Measurements from ENCODE around the gene ZFHX3.
A peak's percentile ranks its signal among the peaks of the same experiment; 100 is the strongest.

The ZFHX3 gene

DNA sequence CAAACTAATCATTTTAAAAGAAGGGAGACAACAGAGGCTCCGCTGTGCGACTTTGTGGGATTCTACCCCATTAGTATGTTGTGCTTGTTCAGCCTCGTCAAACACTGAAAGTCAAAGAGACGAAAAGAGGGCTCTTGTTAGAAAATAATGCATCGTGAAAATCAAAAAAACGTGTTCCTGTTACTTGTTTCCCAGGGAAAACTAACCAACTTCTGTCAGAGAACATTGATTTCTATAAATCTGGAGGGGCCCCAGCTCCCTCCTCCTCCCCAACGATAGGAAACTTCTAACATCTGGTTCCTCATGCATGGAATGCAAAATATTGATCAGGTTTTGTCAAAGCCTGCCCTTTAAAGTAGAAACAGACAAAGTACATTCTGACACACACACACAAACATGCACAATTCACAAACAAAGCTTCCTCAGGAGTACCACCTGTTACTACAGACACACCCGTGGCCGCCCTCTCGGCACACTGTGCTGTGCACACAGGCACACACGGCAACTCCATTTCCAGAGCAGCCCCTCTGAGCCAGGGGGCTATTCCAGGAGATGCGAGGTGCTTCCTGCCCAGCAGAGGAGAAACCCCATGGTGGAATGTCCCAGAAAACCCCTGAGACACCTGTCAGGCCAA, 151.3 kb downstream of the ZFHX3 start:
- no peak for DNase-seq

DNA sequence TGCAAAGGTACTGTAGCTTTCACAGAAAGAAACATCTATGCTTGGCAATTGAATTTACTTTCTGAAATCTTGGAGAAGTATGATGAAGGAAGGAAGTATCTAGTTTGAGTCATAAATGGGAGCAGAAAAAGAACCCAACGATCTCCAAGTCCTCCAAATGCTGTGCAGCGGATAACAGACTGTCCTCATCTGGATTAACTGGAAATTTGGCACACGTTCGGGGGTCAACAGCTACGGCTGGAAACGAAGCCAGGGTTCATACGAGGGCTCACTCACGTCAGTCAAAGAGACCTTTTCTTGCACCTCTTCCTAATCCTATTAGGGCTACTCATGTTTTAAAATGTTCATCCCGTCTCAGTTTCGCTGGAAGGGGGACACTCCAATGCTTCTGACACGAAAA, 152.0 kb downstream of the ZFHX3 start:
- DNase-seq = no peak

DNA sequence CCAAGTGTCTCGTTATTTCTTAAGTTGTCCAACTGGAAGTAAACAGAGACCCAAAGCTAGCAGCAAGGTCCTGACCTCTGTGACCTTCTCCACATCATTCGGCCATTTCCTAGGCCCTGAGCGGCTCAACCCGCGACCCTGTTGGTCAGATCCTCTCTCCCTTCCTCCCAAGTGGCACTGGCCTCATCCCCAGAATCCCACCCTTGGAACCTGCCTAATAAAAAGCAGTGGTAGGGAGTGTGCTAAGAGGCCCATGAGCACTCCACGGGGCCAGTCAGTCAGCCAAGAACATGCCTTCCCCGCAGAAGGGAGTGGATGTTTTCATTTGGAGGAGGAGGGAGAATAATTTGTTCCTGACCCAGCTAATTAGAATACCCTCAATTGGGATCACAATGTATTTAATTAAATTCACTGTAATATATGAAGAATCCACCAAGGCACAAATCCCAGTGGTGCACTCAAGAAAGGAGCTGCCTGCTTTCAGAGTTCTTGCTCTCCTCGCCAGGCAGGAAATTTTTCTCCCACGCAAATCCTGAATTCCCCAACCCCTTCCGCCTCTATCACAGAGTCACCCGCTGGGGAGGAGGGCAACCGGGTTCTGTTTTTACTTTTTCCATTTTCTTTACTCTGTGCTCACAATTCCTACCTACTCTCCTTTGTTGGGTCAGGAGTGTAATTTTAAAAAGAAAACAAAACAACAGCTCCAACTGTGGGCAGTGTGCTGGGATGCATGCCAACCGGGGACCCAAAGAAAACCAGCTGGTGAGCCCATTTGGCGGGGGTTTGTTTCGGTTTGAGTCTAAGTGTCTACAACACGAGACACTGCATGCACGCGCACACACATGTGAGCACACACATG, 153.4 kb downstream of the ZFHX3 start:
- DNase-seq = no peak

DNA sequence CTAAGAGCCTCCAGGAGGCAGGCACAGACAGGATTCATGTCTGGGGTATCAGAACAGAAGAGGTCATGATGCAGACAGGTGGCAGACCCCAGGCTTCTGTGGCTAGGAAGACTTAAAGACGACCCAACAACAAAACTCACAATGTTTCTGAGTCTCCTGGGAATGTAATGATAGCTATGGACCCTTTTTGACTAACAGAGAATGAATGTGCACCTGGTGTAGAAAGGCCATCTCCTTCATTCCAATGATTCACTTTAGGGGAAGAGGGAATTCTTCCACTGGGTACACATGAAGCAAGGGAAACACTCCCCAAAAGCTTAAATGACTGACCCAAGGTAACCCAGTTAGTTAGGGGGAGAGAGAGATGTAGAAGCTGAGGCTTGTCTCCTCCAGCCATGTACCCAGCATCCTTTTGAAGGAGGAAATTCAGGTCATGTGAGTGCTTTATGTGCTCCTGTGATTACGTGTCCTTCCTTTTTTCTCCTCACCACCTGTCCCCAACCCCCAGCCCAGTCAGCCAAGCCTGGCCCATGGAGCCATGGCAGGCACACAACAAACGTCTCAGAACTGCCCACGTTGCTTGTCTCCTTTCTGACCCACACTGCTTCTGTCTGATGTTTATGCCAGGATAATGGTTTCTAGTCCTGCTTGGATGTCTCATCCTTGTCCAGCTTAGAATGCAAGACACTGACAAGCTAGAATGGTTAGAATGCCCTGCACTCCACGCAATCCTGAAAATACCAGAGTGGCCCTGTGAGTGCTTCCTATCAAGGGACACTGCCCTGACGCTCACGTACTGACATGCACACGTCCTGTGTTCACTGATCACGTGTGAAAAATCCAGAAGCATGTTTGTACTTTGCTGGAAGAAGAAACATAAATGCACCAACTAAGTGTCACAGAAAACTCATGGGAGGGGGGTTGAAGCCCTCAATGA, 156.4 kb downstream of the ZFHX3 start:
- DNase-seq = no peak

DNA sequence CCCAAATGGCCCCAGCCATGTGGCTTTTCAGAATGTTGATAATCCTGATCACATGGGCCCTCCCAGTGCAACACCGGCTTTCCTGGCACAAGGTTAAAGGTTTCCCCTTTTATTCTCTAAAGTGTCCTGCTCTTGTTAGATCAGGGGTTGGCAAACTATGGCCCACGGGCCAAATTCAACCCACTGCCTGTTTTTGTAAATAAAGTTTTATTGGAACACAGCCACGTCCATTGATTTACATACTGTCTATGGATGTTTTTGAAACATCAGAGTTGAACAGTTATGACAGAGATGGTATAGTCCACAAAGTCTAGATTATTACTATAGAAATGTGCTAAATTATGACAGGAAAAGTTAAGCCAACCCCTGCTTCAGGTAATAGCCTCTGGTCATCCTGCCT, 157.3 kb downstream of the ZFHX3 start:
- no peak for DNase-seq

DNA sequence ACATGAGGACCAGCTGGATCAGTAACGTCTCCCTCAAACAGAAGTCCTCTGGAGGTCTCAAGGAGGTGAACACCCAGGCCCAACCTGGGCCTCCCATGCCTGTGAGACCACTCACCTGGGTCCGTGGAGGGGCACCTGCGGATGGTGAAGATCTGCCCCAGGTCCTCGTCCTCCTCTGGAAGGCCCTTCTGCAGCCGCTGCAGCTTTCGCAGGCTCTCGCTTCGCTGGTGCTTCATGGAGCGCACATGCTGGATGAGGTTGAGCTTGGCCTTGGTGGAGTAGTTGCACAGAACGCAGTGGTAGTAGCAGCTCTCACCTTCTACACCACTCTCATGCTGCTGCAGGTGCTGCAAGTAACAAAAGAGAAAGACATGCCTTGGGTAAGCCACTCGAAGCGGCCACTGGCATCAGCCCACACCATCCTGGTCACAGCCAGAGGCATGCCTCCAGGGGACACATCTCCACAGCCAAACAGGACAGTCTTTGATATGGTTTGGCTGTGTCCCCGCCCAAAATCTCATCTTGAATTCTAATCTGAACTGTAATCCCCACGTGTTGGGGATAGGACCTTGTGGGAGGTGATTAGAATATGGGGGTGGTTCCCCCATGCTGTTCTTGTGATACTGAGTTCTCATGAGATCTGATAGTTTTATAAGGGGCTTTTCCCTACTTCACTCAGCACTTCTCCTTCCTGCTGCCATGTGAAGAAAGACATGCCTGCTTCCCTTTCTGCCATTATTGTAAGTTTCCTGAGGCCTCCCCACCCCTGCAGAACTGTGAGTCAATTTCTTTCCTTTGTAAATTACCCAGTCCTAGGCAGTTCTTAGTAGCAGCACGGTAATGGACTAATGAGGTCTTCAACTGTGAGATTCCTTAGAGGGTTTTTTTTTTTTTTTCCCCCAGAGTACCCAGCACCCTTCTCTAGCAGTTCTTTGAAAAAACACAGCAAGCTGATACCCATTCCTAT, 158.0 kb downstream of the ZFHX3 start:
- DNase-seq = no peak

DNA sequence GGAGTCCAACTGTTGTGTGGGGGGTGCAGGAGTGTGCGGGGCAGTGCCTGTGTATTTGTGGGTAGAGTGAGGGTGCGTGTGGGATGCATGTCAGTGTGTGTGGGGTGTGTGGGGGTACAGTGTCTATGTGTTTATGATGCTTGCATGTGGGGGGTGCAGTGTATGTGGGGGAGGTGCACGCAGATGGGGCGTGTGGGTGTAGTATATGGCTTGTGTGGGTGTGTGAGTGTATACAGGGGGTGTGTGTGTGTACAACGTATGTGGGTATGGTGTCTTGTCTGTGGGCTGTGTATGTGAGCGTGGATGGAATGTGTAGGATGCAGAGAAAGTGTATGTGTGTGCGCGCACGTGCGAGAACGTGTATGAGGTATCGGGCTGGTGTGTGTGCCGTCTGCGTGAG, 160.4 kb downstream of the ZFHX3 start:
- no peak for DNase-seq

DNA sequence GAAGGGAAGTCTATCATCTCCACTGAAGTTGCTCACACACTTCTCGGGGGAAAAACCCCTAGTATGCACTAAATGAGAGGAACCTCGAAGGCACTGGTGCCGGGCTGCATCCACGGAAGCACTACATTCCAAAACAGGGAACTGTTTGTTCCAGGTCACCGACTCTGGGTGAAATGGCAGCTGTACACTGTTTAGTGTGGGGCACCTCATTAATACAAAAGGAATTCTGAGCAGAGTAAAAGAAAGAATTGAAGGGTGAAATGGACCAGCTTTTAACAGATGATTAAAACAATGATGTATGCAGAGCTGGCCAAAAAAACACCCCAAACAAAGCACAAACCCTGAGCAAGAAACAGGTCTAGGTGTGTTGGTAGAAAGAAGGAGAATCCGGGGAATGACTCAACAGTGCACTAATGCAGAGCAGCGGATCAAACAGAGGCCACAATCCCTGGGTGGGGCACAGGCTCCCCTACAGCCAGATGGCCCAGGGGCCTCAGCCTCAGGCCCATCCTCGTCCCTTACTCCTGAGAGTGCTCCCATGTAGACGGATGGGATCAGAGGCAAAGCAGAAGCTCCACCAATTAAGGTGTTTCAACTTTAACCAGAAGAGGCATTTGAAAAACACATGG, 161.5 kb downstream of the ZFHX3 start:
- DNase-seq = no peak

DNA sequence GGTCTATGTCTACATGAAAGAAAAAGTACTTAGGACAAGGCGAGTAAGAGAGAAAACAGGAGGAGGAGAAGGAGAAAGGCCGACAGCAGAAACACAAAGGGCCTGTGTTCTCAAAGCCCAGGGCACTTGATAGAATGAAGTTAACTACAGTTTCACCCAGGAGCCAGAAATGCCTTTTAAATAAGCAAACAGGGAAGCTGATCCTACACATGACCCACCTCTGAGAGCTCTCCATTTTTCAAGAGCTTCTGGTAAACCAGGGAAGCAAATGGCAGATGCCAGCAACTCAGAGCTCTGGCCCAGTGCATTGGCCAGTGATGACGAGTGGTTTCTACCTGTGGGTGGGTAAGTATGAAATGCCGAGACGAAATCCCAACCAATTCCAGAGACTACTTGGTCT, 163.4 kb downstream of the ZFHX3 start:
- DNase-seq = no peak

DNA sequence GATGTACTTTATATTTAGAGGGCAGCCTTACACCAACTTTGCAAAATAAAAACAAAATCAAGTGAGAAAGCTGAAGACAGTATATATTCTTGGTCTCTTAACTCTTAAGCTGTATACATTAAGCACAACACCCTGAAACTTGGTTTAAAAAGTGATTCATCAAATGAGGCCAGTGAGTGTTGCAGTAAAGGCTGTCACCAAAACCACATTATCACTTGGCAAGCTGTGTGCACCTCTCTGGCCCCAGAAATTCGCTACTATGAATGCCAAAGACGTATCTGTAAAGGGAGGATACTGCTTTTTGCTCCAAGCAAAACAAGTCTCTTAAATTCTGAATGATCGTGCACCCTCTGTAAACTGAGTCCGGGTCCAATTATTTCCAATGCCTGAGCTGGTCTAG, 163.9 kb downstream of the ZFHX3 start:
- DNase-seq = no peak

DNA sequence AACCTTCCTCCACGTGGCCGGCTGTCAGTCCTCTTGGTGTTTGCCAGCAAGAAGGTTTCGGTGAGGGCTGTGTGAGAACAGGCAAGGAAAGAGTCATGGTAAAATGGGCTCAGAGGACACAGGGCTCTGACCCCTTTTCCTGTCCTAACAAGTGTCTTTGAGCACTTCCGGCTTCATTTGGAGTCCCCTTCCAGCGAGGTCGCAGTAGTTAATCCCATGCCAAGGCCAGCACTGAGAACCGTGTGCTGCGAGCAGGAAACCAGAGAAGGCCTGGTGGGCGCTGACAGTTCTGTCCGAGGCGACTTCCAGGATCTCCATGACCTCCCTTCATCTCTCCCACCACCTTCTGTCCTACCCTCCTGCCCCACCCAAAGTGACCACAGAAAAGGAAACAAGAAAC, 168.1 kb downstream of the ZFHX3 start:
- DNase-seq = no peak

DNA sequence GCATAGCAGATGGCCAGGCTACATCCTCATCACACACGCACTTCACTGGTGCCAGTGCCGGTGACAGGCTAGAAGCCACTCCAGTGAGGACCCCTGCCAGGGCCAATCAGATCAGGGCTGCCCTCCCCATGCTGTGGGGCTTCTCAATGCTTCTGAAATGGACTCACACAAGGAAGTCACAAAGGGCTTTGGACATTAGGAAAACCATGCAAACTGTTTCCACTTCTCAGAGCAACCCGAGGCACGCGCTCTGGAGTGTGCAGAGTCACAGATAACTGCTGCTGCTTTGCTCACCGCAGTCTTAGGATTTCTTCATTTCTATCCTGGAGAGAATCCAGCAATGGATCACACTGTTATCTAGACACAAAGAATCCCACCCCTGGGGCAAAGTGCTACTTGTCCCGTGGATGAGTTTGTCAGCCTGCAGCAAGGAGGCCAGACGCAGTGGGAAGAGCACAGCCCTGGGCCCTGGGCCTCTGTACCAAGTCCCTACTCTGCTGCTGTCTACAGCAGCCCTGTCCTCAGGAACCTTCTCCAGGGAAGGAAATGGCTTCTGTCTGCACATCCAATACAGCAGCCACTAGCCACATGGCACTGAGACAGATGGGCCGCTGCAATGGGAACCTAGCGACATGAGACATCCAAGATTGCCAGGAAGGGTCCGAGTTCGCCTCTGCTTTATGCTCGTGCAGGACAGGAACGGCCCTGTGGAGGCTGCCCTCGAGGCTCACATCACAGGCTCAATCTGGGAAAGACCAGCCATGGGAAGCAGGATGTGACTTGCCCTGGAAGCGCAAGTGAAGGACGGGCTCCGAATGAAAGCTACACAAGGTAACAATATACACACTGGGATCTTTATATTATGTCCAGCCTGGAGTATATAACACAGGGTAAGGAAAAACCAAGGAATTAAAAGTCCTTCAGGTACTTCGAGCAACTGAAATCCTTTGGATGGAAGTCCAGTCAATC, 169.3 kb downstream of the ZFHX3 start:
- DNase-seq = no peak

DNA sequence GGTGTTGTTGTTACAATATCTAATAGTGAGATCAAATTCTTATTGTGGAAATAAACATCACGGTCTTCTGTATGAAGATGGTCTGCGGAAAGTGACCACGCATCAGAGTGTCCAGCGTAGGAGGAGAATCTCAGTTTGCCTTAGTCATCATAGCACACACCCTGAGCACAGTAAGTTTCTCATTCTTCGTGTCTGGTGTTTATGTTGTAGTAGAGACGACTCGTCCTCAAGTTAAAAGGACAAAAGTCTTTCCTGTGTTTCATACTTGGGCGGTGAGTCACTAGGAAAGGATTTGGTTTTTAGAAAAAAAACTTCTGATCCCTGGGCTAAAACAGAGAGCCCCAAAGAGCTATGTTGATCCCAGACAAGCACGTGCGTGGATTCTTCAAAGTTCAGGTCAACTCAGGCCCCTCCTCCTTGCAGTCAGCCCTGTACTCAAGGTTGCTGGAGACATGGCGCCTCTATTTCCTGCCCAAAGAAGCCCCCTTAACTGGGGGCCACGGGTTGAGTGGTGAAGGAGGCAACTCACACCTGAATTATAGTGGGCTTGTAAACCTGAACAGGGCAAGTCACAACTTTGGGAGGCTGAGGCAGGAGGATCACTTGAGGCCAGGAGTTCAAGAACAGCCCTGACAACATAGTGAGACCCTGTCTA, 170.4 kb downstream of the ZFHX3 start:
- no peak for DNase-seq

DNA sequence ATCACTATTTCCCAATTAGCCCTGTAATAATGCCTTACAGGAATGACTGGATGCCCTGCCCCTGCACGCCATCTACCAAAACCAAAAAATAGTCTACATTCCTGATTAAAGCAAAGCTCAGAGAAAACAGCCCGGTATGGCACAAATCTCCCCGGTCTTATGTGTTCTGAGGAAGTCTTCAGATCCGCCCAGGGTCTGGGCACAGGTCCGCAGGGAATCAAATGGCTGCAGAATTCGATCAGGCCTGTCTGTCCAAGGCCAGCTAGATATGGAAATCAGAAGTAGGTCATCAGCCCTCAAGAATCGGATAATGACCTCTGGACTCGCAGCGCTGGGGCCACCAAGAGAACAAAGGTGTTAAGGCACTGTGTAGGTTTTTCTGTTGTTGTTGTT, 171.0 kb downstream of the ZFHX3 start:
- no peak for DNase-seq

DNA sequence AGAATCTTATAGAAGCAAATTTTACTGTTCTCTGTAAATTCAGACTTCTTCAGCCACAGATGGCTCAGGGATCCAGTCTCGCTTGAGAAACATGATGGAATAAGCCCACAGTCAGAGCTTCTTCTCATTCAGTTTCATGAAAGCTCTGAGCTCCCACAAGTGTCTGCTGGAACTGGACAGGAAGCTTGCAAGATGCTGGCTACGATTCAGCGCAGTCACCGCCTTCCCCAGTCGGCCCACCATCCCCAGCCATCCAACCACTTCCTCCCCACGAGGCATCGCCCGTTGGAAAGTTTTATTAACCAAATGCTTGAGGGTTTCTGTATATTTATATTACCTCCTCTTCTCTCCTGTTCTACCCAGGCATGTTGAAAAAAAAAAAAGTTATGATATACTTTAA, 171.7 kb downstream of the ZFHX3 start:
- peak; percentile 23 for DNase-seq

DNA sequence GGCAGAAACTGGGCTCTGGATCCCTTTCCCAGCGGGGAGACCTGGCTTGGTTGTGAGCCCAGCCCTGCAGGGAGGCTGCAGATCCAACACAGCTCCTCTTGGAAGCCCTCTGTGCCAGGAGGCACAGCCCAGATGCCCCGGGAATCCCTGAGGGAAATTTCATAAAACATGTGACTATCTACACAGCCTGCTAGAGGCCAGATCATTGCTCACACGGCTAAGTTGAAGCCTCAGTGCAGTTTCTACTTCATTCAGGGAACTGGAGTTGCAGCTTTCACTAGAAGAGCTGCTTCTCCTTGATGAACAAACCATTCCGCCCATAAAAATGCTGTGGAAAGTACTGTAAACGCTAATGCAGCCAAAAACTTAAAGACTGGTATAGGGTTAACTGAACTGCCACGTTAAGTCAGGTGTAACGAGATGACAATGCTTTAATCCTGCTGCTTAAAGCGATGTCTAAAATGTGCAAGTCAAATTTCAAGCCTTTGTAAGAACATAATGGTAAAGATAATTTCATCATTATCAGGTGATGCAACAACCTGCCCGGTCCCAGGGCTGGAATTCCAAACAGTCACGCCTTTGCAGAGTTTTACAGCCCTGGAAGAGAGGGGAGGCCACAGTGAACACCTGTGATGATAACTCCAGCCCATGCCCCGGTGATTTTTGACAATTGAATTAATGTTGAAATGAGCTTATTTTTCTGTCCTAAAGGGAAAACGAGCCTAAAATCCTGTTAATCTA, 172.5 kb downstream of the ZFHX3 start:
- no peak for DNase-seq

DNA sequence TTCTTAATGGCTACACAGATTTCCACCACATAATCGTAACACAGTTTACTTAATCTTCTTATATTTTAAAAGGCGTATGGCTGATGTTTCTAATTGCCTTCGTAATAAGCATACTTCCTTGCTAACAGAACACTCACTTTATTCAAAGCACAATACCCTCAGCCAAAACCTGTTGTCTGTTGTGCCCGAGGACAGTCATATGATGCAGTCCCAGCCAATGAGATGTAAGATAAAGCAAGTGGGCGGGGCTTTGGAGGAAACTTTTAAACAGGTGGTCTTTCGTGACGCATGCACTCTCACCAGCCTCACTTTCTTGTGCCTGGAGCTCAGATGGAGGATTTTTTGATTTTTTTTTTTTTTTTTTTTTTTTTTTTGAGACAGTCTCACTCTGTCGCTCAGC, 174.1 kb downstream of the ZFHX3 start:
- DNase-seq = no peak

DNA sequence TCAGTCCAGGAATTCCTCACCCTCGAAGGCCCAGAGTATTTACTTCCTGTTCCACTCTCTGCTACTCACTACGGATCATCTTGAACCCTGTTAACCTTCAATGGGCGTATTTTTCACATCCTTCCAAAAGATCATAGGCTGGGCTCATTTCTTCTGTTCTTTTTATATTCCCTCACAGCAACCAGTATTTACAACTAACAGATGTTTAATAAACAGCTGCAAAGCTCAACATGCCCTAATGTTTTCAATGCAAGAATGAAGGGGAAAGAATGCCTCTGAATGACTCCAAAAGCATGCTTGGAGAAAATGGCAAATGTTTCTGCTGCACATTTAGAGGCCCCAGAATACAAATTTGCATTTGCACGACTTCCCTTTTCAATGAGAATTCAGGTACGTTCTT, 174.9 kb downstream of the ZFHX3 start:
- DNase-seq = no peak

DNA sequence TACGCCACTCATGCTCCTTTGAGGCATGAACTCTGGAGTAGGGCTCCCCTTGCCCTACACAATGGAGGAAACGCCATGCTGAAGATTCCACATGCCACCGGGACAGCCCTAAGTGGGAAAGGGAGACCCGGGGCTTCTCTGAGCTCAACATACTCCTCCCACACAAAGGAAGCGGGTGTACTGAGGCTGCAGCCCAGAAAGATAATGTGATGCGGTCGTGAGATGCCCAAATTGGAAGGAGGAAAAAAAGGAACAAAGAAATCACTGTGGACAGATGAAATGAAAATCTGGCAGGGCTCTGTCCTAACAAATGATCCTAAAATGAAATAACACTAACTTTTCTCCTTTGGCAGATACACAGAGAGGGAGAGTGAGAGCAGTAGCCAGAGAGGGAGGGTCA, 182.1 kb downstream of the ZFHX3 start:
- DNase-seq = no peak
